Hepatocyte (in vitro differentiated cells): ENCODE measurements around the gene LRFN3.
"Not testable (repeated sequence)": the region's sequence is repeated elsewhere in the genome, so short reads cannot be mapped to it uniquely, and the experiment has no call there.

Experiments
- EZH2 ChIP-seq: fragments of 200-600 bp; sonication (generic); IDR thresholded peaks from 2 replicates; pipeline ENCODE4 v1.6.1; 2016; ENCODE audit warnings: antibody characterized with exemption, mild to moderate bottlenecking, borderline replicate concordance
- TF ChIP-seq, protein P1 (sequence below): fragments of 200-600 bp; sonication (generic); IDR thresholded peaks from 2 replicates; pipeline ENCODE4 v1.5.1; 2016; ENCODE audit warnings: antibody characterized with exemption, mild to moderate bottlenecking; ENCODE audit not compliant: poor library complexity

DNA sequence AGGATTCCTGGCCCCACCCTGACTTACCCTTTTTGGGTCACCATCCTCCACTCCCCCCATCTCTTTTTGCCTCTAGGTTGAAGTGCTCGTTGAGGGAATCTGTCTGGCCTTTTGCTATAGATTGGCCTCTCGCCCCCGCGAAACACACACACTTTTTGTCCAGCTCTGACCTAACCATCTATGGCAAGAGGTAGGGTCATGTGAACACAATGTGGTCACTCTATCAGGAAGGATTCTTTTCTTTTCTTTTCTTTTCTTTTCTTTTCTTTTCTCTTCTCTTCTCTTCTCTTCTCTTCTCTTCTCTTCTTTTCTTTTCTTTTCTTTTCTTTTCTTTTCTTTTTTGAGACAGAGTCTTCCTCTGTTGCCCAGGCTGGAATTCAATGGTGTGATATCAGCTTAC, 44.8 kb downstream of the LRFN3 start:
- TF ChIP-seq, protein P1, sequence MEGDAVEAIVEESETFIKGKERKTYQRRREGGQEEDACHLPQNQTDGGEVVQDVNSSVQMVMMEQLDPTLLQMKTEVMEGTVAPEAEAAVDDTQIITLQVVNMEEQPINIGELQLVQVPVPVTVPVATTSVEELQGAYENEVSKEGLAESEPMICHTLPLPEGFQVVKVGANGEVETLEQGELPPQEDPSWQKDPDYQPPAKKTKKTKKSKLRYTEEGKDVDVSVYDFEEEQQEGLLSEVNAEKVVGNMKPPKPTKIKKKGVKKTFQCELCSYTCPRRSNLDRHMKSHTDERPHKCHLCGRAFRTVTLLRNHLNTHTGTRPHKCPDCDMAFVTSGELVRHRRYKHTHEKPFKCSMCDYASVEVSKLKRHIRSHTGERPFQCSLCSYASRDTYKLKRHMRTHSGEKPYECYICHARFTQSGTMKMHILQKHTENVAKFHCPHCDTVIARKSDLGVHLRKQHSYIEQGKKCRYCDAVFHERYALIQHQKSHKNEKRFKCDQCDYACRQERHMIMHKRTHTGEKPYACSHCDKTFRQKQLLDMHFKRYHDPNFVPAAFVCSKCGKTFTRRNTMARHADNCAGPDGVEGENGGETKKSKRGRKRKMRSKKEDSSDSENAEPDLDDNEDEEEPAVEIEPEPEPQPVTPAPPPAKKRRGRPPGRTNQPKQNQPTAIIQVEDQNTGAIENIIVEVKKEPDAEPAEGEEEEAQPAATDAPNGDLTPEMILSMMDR = not testable (repeated sequence)
- TF ChIP-seq EZH2 = not testable (repeated sequence)
